Osteoblast (primary cell): ENCODE measurements around the gene RAB3B. TPM values are rescaled to one million over a fixed set of nuclear protein-coding genes. Genes with fewer than 3 reads are reported as not detected.

ENCODE experiments used
- DNase-seq: peaks from one replicate; pipeline ENCODE4 v3.0.0; 2011; ENCODE audit warnings: low spot score, mixed read lengths; ENCODE audit not compliant: insufficient read length; ENCODE audit errors: missing footprints
- H2AFZ ChIP-seq: 2 replicates; pipeline ENCODE4 v1.6.0; 2011; ENCODE audit warnings: mild to moderate bottlenecking, low read length
- H3K27ac ChIP-seq: 2 replicates; pipeline ENCODE4 v1.5.1; 2011; ENCODE audit warnings: mild to moderate bottlenecking, low read depth, low read length, moderate library complexity
- H3K27me3 ChIP-seq: 2 replicates; pipeline ENCODE4 v1.6.0; 2012; ENCODE audit warnings: mild to moderate bottlenecking, control low read depth, inconsistent platforms, low read length, moderate library complexity; ENCODE audit not compliant: insufficient read depth
- H3K36me3 ChIP-seq: 2 replicates; pipeline ENCODE4 v1.5.1; 2011; ENCODE audit warnings: mild to moderate bottlenecking, low read length, control low read depth, moderate library complexity; ENCODE audit not compliant: insufficient read depth
- H3K4me1 ChIP-seq: 2 replicates; pipeline ENCODE4 v1.5.1; 2011; ENCODE audit warnings: mild to moderate bottlenecking, low read length, control low read depth, moderate library complexity; ENCODE audit not compliant: insufficient read depth
- H3K4me2 ChIP-seq: 2 replicates; pipeline ENCODE4 v1.6.0; 2011; ENCODE audit warnings: mild to moderate bottlenecking, low read length; ENCODE audit not compliant: insufficient read depth
- H3K4me3 ChIP-seq: fragments of 200-600 bp; sonication (generic); 3 replicates; pipeline ENCODE4 v1.5.1; 2012; ENCODE audit warnings: mild to moderate bottlenecking, low read length, inconsistent platforms; ENCODE audit not compliant: insufficient read depth
- H3K79me2 ChIP-seq: 2 replicates; pipeline ENCODE4 v1.6.0; 2012; ENCODE audit warnings: mild to moderate bottlenecking, low read length, control low read depth, inconsistent platforms; ENCODE audit not compliant: insufficient read depth
- H3K9me3 ChIP-seq: 2 replicates; pipeline ENCODE4 v1.5.1; 2011; ENCODE audit warnings: low read depth, low read length, control low read depth
- H4K20me1 ChIP-seq: 2 replicates; pipeline ENCODE4 v1.6.0; 2012; ENCODE audit warnings: mild to moderate bottlenecking, low read length, control low read depth; ENCODE audit not compliant: insufficient read depth
- total RNA-seq: library from RNA; depleted of rRNA; stranded (reverse); fragments of >200 nt; gene quantifications from 2 replicates; pipeline ENCODE4 v1.2.3, GENCODE V29; 2012
- TF ChIP-seq, protein P1 (sequence below): IDR thresholded peaks from 2 replicates; pipeline ENCODE4 v1.5.1; 2011; ENCODE audit warnings: mild to moderate bottlenecking, low read depth, low read length, moderate library complexity; ENCODE audit errors: extremely low read depth

Gene RAB3B
- total RNA-seq, 1 donor: 14.5 TPM

- Histone ChIP-seq H3K36me3 (no peaks in the 10 kb centered on the region), H3K79me2 (no peaks in the 10 kb centered on the region), H3K4me1 (peaks cover 12% of the 10 kb centered on the region), H4K20me1 (no peaks in the 10 kb centered on the region), H2AFZ (no peak overlapping the region), H3K27me3 (no peaks in the 10 kb centered on the region), H3K9me3 (no peaks in the 10 kb centered on the region), H3K4me2 (no peak overlapping the region), H3K4me3 (no peak overlapping the region), H3K27ac (no peak overlapping the region)
- DNase-seq: no peak
- TF ChIP-seq, protein P1, sequence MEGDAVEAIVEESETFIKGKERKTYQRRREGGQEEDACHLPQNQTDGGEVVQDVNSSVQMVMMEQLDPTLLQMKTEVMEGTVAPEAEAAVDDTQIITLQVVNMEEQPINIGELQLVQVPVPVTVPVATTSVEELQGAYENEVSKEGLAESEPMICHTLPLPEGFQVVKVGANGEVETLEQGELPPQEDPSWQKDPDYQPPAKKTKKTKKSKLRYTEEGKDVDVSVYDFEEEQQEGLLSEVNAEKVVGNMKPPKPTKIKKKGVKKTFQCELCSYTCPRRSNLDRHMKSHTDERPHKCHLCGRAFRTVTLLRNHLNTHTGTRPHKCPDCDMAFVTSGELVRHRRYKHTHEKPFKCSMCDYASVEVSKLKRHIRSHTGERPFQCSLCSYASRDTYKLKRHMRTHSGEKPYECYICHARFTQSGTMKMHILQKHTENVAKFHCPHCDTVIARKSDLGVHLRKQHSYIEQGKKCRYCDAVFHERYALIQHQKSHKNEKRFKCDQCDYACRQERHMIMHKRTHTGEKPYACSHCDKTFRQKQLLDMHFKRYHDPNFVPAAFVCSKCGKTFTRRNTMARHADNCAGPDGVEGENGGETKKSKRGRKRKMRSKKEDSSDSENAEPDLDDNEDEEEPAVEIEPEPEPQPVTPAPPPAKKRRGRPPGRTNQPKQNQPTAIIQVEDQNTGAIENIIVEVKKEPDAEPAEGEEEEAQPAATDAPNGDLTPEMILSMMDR: no peak
These were observed 74.5 kb downstream of the RAB3B start for GRCh38 chr1:51915951-51916350.

DNA sequence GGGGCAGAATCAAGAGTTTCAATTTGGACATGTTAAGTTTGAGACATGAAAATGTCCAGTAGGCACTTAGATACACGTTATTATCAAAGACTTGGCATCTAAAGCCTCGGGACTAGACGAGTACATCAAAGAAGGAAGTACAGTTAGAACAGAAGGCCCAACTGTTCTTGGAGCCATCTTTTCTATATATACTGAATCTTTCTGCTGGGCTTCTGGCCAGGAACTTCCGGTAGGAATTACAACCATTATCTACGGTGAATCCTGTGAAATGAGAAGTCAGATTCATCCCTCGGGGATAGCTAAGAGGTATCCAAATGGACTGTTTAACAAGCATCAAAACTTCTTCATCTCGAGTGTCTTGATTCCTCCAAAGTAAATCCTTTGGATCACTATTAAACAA lies 77.6 kb downstream of the RAB3B start:
- H3K9me3 ChIP-seq: no peaks in the 10 kb centered on the region
- no peaks in the 10 kb centered on the region for H3K27me3 ChIP-seq
- DNase-seq: no peak

DNA sequence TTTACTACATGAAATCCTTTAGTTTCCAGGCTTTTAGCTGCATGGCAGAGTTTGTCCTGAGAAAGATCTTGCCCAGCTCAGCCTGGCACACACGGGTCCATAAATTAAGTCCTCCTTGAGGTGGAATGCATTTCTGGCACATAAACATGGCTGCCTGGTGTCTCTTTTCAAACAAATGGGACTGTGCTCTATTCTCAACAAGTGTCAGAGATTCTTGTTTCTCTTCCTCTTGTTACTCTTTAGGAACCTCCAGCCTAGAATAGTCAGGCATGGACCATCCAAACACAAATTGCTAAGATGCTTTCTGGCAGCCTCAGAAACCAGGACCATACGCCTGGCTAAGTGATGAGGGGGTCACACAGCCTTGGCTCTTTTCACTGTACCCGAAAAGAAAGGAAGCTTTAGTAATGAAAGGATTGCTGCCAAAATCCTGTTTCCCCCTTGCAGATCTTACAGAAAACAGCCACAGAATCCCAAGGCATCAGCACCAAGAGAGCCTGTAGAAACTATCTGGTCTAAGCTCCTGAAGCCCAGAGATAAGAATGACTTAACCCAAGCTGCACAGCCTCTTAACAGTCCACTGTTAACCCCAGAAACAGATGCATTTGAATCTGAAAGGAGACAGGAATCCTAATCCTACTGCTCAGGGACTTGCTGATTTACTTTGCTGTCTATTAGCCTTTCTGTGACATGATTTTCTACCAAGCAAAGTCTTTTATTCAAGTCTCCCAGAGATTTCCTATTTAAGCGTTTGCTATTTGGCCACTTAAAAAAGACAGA lies 80.1 kb downstream of the RAB3B start:
- H3K4me1 ChIP-seq: peaks cover 10% of the 10 kb centered on the region
- H2AFZ ChIP-seq: no peak overlapping the region
- no peaks in the 10 kb centered on the region for H4K20me1 ChIP-seq
- H3K4me3 ChIP-seq: no peak overlapping the region
- H3K36me3 ChIP-seq: no peaks in the 10 kb centered on the region
- H3K4me2 ChIP-seq: no peak overlapping the region
- DNase-seq: no peak
- H3K27me3 ChIP-seq: no peaks in the 10 kb centered on the region
- H3K9me3 ChIP-seq: no peaks in the 10 kb centered on the region
- no peak overlapping the region for H3K27ac ChIP-seq
- TF ChIP-seq, protein P1: no peak
- no peaks in the 10 kb centered on the region for H3K79me2 ChIP-seq

More for the DNA sequence above, 77.6 kb downstream of the RAB3B start:
- H3K36me3 ChIP-seq: no peaks in the 10 kb centered on the region
- H4K20me1 ChIP-seq: no peaks in the 10 kb centered on the region
- peaks cover 12% of the 10 kb centered on the region for H3K4me1 ChIP-seq
- TF ChIP-seq, protein P1: no peak
- H3K4me2 ChIP-seq: no peak overlapping the region
- H3K4me3 ChIP-seq: no peak overlapping the region
- no peak overlapping the region for H2AFZ ChIP-seq
- no peaks in the 10 kb centered on the region for H3K79me2 ChIP-seq
- no peak overlapping the region for H3K27ac ChIP-seq

DNA sequence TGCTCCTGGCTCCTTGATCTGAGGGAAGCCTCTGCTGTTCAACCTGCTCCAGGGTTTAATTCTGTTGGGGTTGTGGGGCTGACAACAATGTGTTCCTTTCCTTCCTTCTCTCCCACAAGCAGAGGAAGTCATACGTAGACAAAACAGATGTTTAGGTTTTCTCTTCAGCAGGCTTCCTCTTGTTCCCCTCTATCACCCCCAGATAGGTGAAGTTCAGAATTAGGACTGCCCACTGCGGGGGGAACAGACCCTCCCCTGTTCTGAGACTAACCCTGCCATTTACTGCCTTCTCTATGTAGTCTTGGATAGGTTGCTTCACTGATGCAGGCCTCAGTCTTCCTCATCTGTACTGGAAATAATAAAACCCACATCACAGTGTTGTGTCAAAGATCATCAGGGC lies 82.0 kb downstream of the RAB3B start:
- Histone ChIP-seq H3K4me3 (no peak overlapping the region), H3K27me3 (no peaks in the 10 kb centered on the region), H3K4me1 (peaks cover 10% of the 10 kb centered on the region), H3K79me2 (no peaks in the 10 kb centered on the region), H3K27ac (no peak overlapping the region), H3K9me3 (no peaks in the 10 kb centered on the region), H3K36me3 (no peaks in the 10 kb centered on the region), H2AFZ (no peak overlapping the region), H3K4me2 (no peak overlapping the region), H4K20me1 (no peaks in the 10 kb centered on the region)
- no peak for DNase-seq
- TF ChIP-seq, protein P1: no peak
